ENCODE results near the gene PFKFB4. TPM values are rescaled to one million over a fixed set of nuclear protein-coding genes. Genes with fewer than 3 reads are reported as not detected.

Gene PFKFB4
- total RNA-seq, 1 donor from 2014 or later = 11.3 TPM

- DNase-seq (ENCODE audit: extremely low spot score, unreplicated experiment) = no peak
- no peak for TF ChIP-seq CTCF (conservative IDR thresholded peaks at IDR 0.05)
- Mint-ChIP-seq H3K36me3 (no peaks in the 10 kb centered on the region), H3K27ac (no peak overlapping the region), H3K4me3 (no peak overlapping the region), H3K4me1 (ENCODE audit: unreplicated experiment) (no peaks in the 10 kb centered on the region), H3K9me3 (no peaks in the 10 kb centered on the region), H3K27me3 (no peaks in the 10 kb centered on the region)
These were observed 35.0 kb downstream of the PFKFB4 start for GRCh38 chr3:48521635-48522034.

- TF ChIP-seq CTCF (conservative IDR thresholded peaks at IDR 0.05) = no peak
- H3K9me3 Mint-ChIP-seq = no peaks in the 10 kb centered on the region
- no peak for DNase-seq (ENCODE audit: extremely low spot score, unreplicated experiment)
- H3K36me3 Mint-ChIP-seq = no peaks in the 10 kb centered on the region
- no peak overlapping the region for H3K4me3 Mint-ChIP-seq
- H3K27me3 Mint-ChIP-seq = no peaks in the 10 kb centered on the region
- no peak overlapping the region for H3K27ac Mint-ChIP-seq
- no peaks in the 10 kb centered on the region for H3K4me1 Mint-ChIP-seq (ENCODE audit: unreplicated experiment)
These were observed 37.3 kb downstream of the PFKFB4 start for GRCh38 chr3:48519277-48519643.

GRCh38 chr3:48518638-48519276, 37.8 kb downstream of the PFKFB4 start:
- Mint-ChIP-seq H3K9me3 (no peaks in the 10 kb centered on the region), H3K36me3 (no peaks in the 10 kb centered on the region), H3K27ac (no peak overlapping the region), H3K4me1 (ENCODE audit: unreplicated experiment) (no peaks in the 10 kb centered on the region), H3K27me3 (no peaks in the 10 kb centered on the region), H3K4me3 (no peak overlapping the region)
- TF ChIP-seq CTCF (conservative IDR thresholded peaks at IDR 0.05) = no peak
- no peak for DNase-seq (ENCODE audit: extremely low spot score, unreplicated experiment)

GRCh38 chr3:48518069-48518468, 38.5 kb downstream of the PFKFB4 start:
- no peaks in the 10 kb centered on the region for H3K9me3 Mint-ChIP-seq
- DNase-seq (ENCODE audit: extremely low spot score, unreplicated experiment) = no peak
- no peak for TF ChIP-seq CTCF (conservative IDR thresholded peaks at IDR 0.05)
- no peaks in the 10 kb centered on the region for H3K27me3 Mint-ChIP-seq
- H3K27ac Mint-ChIP-seq = no peak overlapping the region
- no peak overlapping the region for H3K4me3 Mint-ChIP-seq
- H3K36me3 Mint-ChIP-seq = no peaks in the 10 kb centered on the region
- H3K4me1 Mint-ChIP-seq (ENCODE audit: unreplicated experiment) = no peaks in the 10 kb centered on the region

- no peaks in the 10 kb centered on the region for H3K4me1 Mint-ChIP-seq (ENCODE audit: unreplicated experiment)
- no peak overlapping the region for H3K27ac Mint-ChIP-seq
- DNase-seq (ENCODE audit: extremely low spot score, unreplicated experiment) = no peak
- H3K9me3 Mint-ChIP-seq = no peaks in the 10 kb centered on the region
- no peaks in the 10 kb centered on the region for H3K27me3 Mint-ChIP-seq
- no peak overlapping the region for H3K4me3 Mint-ChIP-seq
- no peak for TF ChIP-seq CTCF (conservative IDR thresholded peaks at IDR 0.05)
- H3K36me3 Mint-ChIP-seq = no peaks in the 10 kb centered on the region
These were observed 40.0 kb downstream of the PFKFB4 start for GRCh38 chr3:48516571-48516970.

All from type B pancreatic cell (in vitro differentiated cells).